Umbilical cord (tissue), 2 donors: ENCODE measurements around the gene LCLAT1. TPM values are rescaled to one million over a fixed set of nuclear protein-coding genes. Genes with fewer than 3 reads are reported as not detected.
A peak's percentile ranks its signal among the peaks of the same experiment; 100 is the strongest.
"Not testable (repeated sequence)": the region's sequence is repeated elsewhere in the genome, so short reads cannot be mapped to it uniquely, and the experiment has no call there.

Source experiments
- DNase-seq: peaks from one replicate; pipeline ENCODE4 v3.0.0-alpha.2; 2015; ENCODE audit warnings: low spot score
- total RNA-seq: library from RNA; depleted of rRNA; stranded (reverse); fragments of >200 nt; gene quantifications from one replicate; pipeline ENCODE4 v1.2.3, GENCODE V29; 2014; ENCODE audit warnings: low replicate concordance; ENCODE audit not compliant: insufficient read depth

The LCLAT1 gene
- total RNA-seq, 1 donor from 2014 or later: 20.2 TPM

DNA sequence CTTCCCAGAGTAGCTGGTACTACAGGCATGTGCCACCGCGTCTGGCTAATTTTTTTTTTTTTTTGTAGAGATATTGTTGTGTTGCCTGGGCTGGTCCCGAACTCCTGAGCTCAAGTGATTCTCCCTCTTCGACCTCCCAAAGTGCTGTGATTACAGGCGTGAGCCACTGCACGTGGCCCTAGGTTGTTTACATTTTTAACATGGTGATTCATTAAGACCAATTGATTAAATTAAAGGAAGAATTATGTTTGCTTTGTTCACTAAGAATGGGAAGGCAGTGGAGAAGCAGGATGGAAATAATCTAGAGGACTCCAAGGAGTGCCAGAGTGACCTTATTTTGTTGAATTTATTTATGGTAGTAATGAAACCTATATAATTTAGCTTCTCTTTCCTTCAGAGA, 7.5 kb downstream of the LCLAT1 start:
- no peak for DNase-seq

DNA sequence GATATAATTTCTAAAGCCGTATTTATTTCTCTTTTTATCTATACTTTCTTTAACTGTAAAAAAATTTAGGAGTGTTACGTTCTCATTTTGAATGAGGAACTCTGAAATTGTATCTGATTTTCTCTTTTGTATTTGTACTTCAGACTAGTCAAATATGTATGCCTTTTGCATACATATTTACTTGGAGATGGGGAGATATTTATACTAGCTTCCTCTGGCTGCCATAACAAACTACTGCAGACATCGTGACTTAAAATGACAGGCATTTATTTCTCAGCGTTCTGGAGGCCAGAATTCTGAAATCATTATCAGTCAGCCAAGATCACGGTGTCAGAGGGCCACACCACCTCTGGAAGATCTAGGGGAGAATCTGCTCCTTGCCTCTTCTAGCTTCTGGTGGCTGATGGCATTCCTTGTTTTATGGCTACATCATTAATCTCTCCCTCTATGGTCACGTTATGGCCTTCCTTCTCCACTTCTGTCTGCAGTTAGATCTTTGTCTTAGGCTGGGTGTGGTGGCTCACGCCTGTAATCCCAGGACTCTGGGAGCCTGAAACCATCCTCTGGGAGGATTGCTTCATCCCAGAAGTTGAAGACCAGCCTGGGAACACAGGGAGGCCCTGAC, 8.2 kb downstream of the LCLAT1 start:
- peak; percentile 52 for DNase-seq

DNA sequence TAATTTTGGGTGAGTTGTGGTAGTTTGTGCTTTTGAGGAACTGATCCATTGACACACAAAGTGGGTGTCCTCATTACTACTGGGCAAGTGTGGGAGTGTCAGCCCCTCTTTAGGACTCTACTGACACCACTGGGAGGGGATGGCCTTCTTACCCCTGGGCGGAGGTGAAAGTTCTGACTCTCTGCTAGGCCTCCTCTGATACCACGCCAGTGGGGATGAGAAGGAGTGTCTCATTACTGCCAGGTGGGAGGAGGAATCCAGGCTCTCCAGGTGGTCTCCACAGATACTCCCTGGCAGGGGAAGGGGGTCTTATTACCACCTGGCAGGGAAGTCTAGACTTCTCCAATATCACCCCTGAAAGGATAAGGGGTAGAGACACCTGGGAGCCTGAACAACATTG, 9.1 kb downstream of the LCLAT1 start:
- DNase-seq: no peak

DNA sequence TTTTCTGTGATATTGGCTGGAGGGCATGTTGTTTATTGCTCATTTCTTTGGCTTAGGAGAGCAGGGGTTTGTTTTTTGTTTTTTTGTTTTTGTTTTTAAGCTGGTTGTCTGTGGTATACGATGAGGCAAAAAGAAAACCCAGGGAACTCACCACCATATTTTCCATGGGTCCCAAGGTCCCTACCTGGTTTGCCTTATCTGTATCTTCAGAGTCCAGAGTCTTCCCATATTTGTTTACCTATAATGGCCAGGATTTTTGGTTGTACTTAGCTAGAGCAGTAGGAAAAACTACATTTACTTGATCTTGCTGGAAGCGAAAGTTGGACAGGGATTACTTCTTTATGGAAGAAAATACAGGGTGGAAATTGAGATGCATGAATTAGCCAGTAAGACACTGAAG, 9.5 kb downstream of the LCLAT1 start:
- no peak for DNase-seq

DNA sequence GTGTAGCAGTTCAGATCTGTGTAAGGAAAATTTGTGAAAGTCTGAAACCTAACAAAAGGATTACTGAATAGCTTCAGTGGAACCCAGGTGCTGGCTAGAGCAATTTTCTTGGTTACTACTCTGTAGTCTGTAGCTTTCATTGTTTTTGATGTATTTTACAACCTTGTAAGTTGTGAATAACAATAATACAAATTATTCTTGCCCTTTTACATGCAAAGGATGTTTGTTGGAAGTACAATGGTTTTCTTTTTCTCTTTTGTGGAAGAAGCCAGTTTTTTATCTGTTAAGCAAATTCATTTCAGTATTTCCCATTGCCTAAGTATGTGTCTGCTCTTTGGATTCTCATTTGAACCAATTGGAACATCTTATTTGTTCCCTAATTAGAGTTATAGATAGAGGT, 10.2 kb downstream of the LCLAT1 start:
- no peak for DNase-seq

DNA sequence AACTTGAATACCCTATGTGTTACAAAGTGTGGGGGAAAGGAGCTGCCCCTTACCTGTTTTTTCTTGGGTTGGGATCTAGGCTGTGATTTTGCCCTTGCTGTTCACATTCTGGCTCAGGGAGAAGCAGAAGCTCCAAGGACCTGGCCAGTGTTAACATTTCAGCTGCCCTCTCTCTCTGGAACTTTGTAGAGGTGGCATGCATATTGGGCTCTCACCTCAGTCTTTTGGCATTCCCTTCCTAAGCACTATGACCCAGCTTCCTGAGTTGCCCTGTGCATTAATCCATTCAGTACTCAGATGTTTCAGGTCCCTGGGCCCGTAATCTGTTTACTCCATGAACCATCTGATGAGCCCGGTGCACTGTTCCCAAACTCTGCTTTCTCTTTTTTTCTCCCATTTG, 12.1 kb downstream of the LCLAT1 start:
- DNase-seq: no peak

DNA sequence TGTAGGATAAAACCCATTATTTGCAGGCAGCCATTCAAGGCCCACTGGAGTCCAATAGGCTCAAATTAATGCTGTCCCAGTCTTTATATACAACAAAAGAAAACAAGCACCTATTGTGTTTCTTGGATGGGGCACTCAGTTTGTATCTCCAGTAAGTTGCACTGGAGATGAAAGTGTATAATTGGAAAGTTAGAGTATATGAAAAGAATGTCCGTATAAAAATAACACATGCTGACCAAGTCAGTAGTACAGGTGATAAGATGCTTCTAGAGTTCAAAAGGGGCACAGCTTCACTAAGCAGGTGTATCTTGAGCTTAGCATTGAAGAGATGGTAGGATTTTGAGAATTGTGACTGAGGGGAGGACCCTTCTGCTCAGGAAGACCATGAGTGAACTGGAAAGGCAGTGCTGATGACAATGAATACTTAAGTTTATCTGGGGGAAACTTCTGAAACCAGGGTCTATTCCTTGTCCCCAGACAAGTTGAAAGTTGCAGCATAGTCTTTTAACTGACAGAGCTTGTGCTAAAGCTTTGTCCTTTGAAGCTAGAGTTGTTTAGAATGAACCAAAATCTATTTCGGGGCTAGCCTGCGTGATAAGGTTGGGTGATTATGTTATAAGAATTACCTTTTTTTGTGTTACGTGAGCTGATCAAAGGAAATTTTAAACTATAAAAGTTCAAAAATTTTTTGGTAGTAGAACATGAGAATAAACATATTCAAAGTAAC, 15.2 kb downstream of the LCLAT1 start:
- no peak for DNase-seq

DNA sequence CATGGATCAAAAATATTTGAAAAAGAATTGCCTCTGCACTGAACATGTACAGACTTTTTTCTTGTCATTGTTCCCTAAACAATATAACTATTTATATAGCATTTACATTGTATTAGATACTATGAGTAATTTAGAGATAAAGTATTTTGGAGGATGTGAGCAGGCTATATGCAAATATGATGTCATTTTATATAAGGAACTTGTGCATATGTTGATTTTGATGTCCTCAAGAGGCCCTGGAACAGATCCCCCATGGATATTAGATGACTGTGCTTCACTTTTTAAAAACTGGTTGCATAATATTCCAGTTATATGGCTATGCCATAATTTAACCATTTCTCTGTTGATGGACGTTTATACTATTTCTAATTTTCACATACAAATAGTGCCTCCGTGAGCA, 16.5 kb downstream of the LCLAT1 start:
- no peak for DNase-seq

DNA sequence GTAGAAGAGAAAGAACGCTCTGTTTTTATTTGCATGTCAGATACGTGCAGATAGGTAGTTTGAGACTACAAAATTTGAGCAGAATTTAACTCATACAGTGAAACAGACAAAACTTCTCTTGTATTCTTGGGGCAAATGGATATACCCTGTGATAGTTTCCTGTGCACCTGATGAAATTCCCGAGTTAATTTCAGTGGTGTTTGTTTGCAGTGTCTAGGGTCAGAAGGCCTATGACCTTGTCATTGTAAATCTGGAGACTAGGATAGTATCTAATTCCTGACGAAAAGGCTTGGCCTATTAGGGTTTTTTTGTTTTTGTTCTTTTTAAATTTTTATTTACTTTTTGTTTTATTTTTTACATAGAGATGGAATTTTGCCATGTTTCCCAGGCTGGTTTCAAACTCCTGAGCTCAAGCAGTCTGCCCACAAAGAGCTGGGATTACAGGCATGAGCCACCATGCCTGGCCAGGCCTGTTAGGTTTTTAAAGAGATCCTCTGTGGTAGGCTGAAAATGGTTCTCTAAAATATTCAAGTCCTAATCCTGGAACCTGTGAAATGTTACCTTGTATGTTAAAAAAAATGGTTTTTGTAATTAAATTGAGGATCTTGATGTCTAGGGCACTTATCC, 17.6 kb downstream of the LCLAT1 start:
- no peak for DNase-seq

DNA sequence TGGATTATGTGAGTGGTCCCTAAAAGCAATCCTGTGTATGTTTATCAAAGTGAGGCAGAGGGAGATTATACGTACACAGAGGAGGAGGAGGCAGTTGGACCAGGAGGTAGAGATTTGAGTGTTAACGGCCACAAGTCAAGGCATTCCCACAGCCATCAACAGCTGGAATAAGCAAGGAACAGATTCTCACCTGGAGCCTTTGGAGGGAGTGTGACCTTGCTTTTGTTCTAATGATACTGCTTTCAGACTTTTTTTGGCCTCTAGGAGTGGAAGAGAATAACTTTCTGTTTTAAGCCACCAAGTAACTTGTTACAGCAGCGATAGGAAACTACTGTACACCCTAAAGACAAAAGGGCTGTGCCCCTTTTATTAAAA, 18.1 kb downstream of the LCLAT1 start:
- no peak for DNase-seq

DNA sequence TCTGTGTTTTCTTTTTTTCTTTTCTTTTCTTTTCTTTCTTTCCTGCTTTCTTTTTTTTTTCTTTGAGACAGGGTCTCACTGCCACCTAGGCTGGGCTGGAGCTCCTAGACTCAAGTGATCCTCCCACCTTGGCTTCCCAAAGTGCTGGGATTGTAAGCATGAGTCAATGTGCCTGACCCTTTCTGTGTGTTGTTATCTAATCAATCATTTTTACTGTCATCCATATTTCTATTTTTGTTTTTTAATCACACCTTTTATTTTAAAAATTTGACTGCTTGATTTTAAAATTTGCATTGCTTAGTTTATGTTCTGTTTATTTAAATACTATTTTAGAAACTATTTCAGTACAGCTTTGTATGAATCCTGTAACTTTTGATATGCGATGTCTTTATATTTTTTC, 19.2 kb downstream of the LCLAT1 start:
- DNase-seq: no peak

DNA sequence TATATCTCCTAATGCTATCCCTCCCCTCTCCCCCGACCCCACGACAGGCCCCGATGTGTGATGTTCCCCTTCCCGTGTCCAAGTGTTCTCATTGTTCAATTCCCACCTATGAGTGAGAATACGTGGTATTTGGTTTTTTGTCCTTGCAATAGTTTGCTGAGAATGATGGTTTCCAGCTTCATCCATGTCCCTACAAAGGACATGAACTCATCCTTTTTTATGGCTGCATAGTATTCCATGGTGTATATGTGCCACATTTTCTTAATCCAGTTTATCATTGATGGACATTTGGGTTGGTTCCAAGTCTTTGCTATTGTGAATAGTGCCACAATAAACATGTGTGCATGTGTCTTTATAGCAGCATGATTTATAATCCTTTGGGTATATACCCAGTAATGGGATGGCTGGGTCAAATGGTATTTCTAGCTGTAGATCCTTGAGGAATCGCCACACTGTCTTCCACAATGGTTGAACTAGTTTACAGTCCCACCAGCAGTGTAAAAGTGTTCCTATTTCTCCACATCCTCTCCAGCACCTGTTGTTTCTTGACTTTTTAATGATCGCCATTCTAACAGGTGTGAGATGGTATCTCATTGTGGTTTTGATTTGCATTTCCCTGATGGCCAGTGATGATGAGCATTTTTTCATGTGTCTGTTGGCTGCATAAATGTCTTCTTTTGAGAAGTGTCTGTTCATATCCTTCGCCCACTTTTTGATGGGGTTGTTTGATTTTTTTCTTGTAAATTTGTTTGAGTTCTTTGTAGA, 20.2 kb downstream of the LCLAT1 start:
- DNase-seq: not testable (repeated sequence)

DNA sequence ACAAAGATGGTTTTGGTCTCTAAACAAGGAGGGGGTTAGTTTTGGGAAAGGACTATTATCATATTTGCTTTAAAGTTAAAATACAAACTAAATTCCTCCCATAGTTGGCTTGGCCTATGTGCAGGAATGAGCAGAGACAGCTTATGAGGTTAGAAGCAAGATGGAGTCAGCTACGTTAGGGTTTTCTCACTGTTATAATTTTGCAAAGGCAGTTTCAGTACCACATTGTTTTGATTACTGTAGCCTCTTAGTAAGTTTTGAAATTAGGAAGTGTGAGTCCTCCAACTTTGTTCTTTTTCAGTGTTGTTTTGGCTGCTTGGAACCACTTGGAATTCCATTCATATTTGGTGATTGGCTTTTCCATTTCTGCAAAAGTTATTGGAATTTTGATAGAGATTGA, 23.4 kb downstream of the LCLAT1 start:
- no peak for DNase-seq

DNA sequence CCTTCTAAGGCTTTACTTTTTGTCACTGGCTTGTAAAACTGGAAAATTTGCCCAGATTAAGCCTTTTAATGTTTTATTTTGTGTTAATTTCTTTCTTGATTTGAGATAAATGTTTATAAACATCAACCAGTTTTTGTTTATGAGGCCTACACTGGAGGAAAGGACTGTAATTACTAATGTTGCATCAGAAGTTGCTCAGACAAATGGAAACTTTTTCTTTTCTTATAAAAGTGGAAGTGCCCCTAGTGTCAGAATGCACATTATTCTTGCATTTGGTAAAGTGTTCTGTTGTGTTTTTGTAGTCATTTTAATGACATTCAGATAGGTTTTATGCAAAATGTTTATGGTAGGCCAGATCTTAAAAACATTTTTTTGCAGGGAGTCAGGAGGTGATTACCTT, 25.3 kb downstream of the LCLAT1 start:
- no peak for DNase-seq

DNA sequence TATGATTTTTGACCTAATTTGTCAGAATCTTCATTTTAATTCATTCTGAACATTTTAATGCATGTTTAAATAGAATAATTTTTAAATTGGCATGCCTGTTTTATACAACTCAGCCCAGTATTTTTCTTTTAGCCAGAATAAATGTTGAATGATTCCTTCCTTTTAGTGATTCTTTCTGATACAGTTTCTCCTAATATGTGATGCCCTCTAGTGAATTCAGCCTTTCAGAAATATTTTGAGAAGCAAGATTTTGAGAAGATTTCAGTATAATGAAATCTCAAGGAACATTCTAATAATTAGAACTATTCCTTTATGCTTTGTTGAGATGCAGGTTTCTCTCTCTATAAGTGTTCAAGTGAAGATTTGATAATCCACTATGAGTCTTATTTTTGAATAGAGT, 28.5 kb downstream of the LCLAT1 start:
- peak; percentile 26 for DNase-seq

DNA sequence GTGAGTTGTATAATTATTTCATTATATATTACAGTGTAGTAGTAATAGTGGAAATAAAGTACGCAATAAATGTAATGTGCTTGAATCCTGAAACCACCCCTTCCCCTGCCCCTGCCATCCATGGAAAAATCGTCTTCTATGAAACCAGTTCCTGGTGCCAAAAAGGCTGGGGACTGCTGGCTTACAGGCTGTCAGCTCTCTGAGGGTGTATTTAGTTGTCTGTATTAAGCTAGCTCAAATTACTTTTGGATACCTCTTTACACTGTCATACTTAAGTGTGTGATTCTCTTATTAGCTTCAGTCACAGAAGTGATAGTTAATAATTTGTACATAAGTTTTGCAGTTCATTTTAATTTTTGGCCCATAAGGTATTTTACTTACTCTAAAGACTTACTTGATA, 29.6 kb downstream of the LCLAT1 start:
- no peak for DNase-seq

DNA sequence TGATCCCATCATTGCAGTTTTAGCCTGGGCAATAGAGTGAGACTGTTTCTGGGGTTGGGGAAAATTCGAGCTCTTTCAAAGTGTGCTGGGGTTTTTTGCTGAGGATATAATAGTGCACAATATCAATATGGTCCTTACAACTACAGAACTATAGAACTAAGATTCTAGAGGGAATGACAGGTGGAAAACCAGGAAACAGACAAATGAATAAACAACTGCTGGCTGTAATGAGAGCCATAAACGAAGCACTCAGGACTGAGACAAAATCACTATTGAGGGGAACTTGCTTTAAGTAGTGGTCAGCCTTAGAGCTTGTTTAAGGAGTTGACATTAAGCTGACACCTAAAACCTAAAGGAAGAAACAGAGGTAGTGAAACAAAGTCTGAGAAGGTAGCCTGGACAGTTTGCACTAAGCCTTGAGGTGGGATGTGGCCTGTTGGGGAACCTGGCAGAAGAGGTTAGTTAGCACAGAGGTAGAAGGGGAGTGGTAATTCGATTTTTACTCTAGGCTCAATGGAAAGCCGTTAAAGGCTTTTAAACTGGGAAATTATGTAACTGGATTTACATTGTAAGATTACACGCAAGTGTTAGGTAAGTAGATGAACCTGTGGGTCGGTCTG, 33.8 kb downstream of the LCLAT1 start:
- no peak for DNase-seq

DNA sequence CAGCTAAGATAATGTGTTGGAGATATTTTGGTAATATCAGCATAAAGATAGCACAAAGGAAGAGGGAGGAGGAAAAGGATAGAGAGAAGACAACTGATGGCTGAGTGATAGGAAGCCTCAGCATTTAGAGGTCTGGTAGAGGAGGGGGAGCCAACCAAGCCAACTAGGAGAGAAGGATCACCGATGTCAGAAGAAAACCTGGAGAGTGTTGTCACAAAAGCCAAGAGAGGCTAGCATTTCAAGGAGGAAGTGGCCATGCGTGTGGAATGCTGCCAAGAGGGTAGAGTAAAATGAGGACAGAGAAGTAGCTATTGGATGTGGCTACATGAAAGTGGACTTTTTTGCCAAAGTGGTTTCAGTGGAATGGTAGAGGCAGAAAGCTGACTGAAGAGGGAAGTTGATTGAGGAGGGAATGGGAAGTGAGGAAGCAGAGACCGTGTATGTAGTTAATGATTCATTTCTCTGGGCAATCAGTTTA, 34.3 kb downstream of the LCLAT1 start:
- DNase-seq: no peak

DNA sequence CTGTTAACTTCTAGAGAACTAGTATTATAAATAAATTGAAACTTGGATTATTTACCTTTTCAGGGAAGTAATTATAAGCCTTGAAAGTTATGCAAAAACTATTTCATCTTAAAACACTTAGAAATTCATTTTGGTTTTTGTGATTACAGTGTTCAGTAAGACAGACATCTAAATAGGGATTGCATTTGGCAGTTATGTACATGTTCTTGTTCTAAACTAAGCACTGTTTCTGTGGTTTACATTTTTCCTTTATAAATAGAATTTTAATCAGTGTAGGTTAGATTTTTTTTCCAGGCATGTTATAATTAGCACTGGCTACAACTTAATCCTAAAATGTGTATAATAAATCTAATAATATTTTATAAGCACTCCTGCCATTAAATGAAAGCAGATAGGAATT, 35.0 kb downstream of the LCLAT1 start:
- DNase-seq: no peak

DNA sequence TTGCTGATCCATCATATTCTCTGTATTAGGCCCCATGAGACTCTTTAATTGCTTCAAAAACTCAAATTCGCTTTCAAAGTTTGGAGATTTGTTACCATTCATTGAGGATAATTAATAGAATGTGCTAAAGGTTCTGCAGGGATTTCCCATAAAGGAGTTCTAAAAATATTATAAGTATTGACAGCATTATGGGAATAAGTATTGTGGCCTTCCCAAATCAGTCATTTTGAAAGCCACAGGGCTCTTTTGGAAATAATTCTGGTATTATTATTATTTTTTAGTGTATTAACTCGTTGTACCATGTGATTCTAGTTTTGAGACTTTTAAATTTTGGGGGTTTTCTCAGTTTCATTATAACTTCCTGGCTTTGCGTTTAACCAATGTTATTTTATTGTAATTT, 37.1 kb downstream of the LCLAT1 start:
- no peak for DNase-seq

DNA sequence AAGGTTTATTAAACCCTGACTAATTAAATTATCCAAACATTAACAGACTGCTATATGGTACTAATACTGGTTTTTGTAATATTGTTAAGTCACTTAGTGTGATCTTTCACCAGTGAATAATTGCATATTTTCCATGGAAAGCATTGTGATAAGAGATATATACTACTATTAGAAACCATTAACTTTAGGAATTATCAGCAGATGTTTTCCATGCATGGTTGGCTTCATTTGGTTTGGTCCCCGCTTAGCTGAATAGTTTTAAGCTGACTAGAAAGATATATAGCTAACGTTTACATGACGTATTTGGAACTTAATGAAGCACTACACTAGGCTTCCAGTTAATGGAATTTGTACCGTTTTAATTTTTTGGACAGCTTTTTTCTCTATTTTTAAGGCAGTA, 37.9 kb downstream of the LCLAT1 start:
- no peak for DNase-seq

DNA sequence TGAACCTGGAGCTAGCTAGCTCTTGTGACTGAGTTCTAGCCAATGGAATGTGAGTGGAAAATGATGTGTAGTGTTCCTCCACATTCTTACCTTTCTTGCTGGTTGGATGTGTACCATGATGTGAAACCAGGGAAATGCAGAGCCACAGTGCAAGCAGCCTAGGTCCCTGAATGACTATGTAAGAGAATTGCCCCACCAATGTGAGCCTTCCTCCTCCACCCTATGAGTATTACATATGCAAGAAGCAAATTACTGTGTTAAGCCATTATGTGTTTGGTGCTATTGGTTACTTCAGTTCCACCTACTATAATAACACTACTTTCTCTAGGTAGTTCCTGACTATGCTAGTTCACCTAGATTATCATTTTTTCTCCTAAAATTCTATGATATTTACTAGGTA, 39.6 kb downstream of the LCLAT1 start:
- DNase-seq: no peak
